Measurements from ENCODE around the gene AKAP14.
"Not testable (repeated sequence)": the region's sequence is repeated elsewhere in the genome, so short reads cannot be mapped to it uniquely, and the experiment has no call there.

Gene AKAP14

DNA sequence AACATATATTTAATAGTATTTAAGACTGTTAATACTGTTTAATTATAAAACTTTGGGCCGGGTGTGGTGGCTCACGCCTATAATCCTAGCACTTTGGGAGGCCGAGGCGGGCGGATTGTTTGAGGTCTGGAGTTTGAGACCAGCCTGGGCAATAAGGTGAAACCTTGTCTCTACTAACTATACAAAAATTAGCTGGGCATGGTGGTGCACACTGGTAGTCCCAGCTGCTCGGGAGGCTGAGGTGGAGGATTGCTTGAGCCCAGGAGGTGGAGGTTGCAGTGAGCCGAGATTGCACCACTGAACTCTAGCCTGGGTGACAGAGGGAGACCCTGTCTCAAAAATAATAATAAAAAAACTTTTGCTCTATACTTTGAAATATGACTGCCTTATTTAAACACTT lies 26.7 kb downstream of the AKAP14 start:
- not testable (repeated sequence) for DNase-seq

DNA sequence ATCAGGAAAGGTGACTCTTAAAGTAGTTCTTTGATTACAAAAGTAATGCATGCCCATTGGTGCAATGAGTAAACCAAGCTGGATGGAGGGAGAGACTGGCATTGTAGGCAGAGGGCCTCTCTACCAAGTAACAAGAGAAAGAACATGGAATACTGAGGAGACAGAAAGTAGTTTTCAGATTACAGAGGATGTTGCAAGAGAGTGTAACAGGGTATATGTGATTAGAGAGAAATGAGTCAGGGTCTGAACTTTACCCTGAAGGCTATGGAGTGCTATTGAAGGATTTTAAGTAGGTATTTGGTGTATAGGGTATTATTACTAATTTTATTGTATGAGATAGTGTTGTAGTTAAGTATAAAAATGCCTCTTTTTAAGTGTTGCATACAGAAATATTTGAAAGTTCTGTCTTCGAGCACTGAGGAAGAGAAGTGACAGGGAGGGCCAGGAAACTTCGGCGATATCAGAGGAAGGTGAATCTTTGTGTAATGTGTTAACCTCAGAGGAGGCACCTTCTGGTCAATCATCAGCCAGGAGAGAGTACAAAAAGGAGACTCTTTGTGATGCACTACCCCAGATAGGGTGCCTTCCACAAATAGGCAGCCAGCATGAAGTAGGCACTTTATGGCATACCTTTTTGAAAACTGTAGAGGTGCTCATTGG lies 39.7 kb downstream of the AKAP14 start:
- no peak for DNase-seq

DNA sequence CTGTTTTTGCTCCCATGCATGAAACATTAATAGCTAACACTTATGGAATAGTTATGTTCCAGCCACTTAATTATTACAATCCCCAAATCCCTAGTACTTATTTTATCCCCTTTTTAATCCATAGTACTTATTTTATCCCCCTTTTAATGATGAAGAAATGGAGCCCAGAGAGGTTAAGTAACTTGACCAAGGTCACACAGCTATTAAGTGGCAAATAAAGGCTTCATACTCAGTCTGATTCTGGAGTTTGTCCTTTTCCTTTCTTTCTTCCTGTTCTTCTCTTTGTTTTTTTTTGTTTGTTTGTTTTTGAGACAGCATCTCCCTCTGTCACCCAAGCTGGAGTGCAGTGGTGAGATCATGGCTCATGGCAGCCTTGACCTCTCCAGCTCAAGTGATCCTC lies 45.6 kb downstream of the AKAP14 start:
- no peak for DNase-seq

DNA sequence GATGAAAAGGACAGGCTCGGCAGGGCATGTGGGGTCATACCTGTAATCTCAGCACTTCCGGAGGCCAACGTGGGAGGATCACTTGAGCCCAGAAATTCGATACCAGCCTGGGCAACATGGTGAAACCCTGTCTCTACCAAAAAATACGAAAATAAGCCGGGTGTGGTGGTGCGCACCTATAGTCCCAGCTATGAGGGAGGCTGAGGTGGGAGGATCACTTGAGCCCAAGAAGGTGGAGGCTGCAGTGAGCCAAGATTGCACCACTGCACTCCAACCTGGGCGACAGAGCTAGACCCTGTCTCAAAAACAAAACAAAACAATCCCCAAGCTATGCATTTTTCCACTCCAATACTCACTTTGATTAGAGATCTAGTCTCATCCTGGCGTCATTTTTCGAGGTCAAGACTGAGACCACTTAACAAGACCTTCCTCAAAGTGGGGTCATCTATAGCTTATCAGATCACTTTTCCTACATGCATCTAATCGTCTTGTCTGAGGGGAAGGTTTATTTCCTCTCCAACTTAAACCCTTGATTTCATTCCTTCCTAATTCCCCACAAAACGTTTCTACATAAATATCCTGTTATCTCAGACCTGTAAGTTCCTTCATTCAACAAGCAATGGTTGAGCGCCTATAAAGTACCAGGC lies 46.6 kb downstream of the AKAP14 start:
- DNase-seq = no peak

DNA sequence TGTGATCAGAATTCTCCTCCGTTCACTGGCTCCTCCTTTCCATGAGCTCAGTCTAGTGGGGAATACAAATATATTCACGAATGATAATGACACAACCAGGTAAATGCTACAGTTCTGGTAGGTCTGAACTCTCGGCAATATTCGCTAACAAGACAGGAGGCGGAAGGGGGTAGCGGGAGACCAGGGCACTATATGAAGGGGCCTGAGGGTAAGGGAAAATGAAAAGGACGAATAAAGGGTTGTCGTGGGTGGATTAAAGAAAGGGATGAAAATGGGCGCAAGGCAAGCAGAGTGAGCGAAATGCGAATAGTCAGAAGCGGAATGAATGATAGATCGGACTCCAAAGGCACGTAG lies 47.1 kb downstream of the AKAP14 start:
- no peak for DNase-seq

DNA sequence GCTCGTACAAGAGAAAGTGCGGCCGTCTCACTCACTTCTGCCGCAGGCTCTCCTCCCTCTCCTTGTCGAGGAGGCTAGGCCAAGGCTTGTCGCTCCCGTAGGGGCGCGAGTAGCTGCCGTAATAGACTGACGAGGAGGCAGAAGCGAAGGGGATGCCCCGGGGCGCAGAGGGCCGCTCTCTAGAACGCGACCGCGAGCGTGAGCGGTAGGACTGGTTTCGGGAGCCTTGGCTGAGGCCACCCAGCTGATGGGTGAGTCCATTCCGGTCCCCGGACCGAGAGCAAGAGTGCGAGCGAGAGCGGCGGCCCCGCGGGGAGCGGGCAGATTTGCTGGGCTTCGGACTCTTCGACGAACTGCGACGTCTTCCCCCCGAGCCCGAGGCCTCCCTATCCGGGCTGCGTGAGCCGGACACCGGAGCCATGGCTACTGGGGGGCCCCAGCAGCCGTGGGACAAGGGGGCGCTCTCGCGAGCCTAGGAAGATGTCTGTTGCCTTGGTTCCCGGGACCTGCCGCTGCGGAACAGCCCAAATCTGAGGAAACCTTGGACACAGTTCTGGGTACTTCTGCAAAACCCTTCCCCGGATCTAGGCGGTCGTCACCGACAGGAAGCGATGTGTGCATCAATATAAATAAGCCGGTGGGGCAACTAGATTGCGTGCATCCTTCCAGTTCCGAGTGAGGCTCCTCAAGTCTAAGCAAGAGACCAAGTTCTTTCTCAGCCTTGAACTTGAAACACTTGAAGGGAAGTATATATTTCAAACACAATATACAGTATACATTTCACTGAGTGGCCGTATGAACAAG lies 47.7 kb downstream of the AKAP14 start, which contains the start of gene NKAP:
TSS of gene NKAP (minus strand) at position 567 of the 804 bp plus-strand sequence. CDS start at position 421, 146 bp downstream.
- DNase-seq = peak; percentile 1 to 83 (median 66)

DNA sequence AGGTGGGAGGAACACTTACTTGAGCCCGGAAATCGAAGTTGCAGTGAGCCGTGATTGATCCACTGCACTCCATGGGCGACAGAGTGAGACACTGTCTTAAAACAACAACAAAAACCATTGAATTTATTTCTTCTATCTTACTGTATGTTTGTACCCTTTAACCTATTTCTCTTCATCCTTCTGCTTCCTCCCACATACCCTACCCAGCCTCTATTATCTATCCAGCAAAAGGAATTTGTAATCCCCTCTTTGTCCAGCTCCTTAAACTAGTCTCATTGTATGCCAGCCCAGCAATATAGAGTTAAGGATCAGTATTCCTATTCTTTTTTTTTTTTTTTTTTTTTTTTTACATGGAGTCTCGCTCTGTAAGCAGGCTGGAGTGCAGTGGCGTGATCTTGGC lies 49.8 kb downstream of the AKAP14 start:
- DNase-seq = no peak

DNA sequence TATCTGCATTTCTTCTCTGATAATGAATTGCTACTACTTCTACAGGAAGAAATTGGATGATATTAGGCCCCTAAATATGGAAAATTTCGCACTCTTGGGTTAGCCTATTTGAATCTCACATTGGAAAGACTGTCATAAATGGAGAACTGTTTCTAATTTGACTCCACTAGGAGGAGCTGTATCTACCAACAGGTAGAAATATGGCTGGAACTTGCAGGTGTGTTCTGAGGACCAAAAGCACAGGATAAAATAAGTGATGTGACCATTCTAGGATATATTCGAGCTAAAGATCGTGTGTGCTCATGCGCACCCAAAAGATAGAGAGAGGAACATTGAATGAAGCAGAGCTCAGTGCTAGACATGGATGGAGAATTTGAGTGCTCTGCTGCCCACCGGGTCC lies 52.7 kb downstream of the AKAP14 start:
- DNase-seq = no peak

DNA sequence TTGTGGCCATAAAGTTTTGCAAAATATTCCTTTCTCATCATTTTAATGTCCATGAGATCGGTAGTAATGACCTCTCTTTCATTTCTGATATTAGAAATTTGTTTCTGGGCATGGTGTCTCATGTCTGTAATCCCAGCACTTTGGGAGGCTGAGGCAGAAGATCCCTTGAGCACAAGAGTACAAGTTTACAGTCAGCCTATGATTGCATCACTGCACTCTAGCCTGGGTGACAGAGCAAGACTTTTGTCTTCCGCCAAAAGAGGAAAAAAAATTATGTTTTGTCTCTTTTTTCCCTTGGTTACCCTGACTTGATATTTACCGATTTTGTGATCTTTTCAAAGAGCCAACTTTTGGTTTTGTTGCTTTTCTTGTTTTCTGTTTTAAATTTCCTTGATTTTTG lies 58.7 kb downstream of the AKAP14 start:
- DNase-seq = no peak

DNA sequence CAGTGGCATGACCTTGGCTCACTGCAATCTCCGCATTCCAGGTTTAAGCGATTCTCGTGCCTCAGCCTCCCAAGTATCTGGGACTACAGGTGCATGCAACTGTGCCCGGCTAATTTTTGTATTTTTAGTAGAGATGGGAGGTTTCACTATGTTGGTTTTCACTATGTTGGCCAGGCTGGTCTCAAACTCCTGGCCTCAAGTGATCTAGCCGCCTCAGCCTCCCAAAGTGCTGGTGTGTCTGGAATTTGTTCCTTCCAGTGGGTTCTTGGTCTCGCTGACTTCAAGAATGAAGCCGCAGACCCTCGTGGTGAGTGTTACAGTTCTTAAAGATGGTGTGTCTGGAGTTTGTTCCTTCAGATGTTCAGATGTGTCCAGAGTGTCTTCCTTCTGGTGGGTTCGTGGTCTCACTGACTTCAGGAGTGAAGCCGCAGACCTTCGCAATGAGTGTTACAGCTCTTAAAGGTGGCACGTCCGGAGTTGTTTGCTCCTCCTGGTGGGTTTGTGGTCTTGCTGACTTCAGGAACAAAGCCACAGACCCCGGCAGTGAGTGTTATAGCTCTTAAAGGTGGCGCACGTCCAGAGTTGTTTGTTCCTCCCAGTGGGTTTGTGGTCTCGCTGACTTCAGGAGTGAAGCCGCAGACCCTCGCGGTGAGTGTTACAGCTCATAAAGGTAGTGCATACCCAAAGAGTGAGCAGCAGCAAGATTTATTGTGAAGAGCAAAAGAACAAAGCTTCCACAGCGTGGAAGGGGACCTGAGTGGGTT lies 60.3 kb downstream of the AKAP14 start:
- DNase-seq = not testable (repeated sequence)

DNA sequence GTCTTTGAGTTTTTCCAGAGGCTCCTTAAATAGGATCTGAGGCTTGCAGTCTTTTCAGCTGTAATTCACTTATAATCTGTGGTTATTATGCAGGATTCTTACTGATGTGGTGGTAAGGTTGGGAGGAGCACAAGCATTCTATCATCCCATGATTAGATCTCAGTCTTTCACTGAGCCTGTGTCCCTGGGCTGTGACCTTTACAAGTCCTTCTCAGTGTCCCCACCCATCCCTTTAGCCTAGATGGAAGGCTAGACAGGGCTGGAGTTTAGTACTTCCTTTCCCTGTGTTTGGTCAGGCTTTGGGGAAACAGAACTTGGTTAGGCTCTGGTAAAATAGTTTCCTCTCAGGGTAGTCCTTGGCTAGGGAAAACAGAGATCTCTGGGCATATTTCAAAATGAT lies 64.9 kb downstream of the AKAP14 start:
- DNase-seq = no peak

DNA sequence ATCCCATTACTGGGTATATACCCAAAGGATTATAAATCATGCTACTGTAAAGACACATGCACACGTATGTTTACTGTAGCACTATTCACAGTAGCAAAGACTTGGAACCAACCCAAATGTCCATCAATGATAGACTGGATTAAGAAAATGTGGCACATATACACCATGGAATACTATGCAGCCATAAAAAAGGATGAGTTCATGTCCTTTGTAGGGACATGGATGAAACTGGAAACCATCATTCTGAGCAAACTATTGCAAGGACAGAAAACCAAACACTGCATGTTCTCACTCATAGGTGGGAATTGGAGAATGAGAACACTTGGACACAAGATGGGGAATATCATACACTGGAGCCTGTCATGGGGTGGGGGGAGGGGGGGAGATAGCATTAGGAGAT lies 71.1 kb downstream of the AKAP14 start:
- DNase-seq = not testable (repeated sequence)

Measured in C1 segment of cervical spinal cord (tissue), 14 donors.